Measurements from ENCODE around the gene PARD6G.

- no peak for TF ChIP-seq CTCF (IDR thresholded peaks at IDR 0.05)
- TF ChIP-seq POLR2A (IDR thresholded peaks at IDR 0.05) = no peak
Observed at GRCh38 chr18:80245781-80246444, 1.4 kb downstream of the PARD6G start.
